GM18867 (cell line): ENCODE measurements around the gene SAE1.
A peak's percentile ranks its signal among the peaks of the same experiment; 100 is the strongest.
"Not testable (repeated sequence)": the region's sequence is repeated elsewhere in the genome, so short reads cannot be mapped to it uniquely, and the experiment has no call there.

ENCODE experiments used
- ATAC-seq: cut with Tn5 transposase; IDR thresholded peaks from one replicate; pipeline ENCODE4 v1.9.1; 2021; ENCODE audit warnings: mild to moderate bottlenecking, moderate library complexity; ENCODE audit not compliant: unreplicated experiment

Gene SAE1

GRCh38 chr19:47232422-47233211 lies 102.0 kb downstream of the SAE1 start:
- no peak for ATAC-seq

- no peak for ATAC-seq
These were observed 105.5 kb downstream of the SAE1 start for GRCh38 chr19:47236072-47236675.

- ATAC-seq = no peak
These were observed 108.5 kb downstream of the SAE1 start for GRCh38 chr19:47239152-47239551.

GRCh38 chr19:47239610-47240296 lies 109.1 kb downstream of the SAE1 start:
- no peak for ATAC-seq

GRCh38 chr19:47240556-47240955 lies 109.9 kb downstream of the SAE1 start:
- no peak for ATAC-seq

- no peak for ATAC-seq
These were observed 110.6 kb downstream of the SAE1 start for GRCh38 chr19:47240996-47241918.

GRCh38 chr19:47241919-47242577 lies 111.4 kb downstream of the SAE1 start:
- no peak for ATAC-seq

GRCh38 chr19:47243364-47243775 lies 112.7 kb downstream of the SAE1 start:
- no peak for ATAC-seq

GRCh38 chr19:47243776-47244547 lies 113.3 kb downstream of the SAE1 start:
- peak; percentile 57 for ATAC-seq

- no peak for ATAC-seq
These were observed 116.8 kb downstream of the SAE1 start for GRCh38 chr19:47247308-47247990.

GRCh38 chr19:47253016-47253415 lies 122.4 kb downstream of the SAE1 start:
- not testable (repeated sequence) for ATAC-seq

GRCh38 chr19:47253467-47253881 lies 122.8 kb downstream of the SAE1 start:
- no peak for ATAC-seq

- ATAC-seq = no peak
These were observed 123.3 kb downstream of the SAE1 start for GRCh38 chr19:47253970-47254369.

- peak; percentile 54 for ATAC-seq
These were observed 125.5 kb downstream of the SAE1 start, which contains the start of gene CCDC9 for GRCh38 chr19:47255879-47256692. Gene CCDC9, plus strand, starts transcription at chr19:47256525. Its CDS starts 1,876 bp downstream, at chr19:47258401.

- peak; percentile 67 for ATAC-seq
These were observed 126.2 kb downstream of the SAE1 start for GRCh38 chr19:47256693-47257410.

GRCh38 chr19:47257411-47258169 lies 127.0 kb downstream of the SAE1 start:
- no peak for ATAC-seq

- ATAC-seq = no peak
These were observed 127.8 kb downstream of the SAE1 start for GRCh38 chr19:47258434-47258833.
